ENCODE results near the gene OTOP2. TPM values are rescaled to one million over a fixed set of nuclear protein-coding genes. Genes with fewer than 3 reads are reported as not detected.

OTOP2 gene
- total and polyA plus RNA-seq, 12 donors, result 0.03 to 0.11 TPM; not detected in 10

DNA sequence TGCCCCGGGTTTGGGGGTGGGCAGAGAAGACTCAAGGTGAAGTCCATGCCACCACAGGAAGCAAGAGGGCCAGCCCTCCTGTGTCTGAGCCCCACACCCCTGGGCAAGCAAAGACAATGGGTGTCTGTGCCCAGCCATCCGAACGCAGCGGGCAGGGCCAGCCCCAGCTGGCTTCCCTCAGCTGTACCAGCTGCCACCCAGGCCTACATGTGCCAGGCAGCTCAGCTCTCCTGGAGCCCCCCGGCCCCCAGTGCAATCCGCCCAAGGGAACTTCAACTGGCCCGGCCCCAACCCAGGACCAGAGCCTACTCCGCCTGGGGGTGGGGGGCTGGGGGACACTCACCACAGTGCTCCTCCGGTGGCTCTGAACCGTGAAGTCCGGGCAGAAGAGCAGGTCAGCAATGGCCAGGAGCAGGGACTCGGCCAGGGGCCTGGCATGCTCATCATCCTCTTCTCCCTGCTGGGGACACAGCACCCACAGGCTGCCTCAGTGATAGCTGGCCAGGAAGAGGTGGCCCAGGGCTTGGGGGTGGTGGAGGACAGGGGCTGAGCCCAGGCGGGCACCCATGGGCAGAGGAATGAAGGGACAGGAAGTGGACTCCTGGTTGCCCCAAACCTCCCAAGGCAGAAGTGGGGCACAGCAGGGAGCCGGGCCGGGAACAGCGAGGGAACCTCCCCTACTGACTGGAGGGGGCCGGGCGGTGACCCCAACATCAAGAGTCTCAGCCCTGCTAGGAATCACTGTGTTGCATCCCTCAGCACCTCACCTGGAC is 38.7 kb downstream of the OTOP2 start:
- H3K27me3 ChIP-seq, result no peaks in the 10 kb centered on the region
- H3K4me1 ChIP-seq (replicated peaks in 1 of 2), result no peaks in the 10 kb centered on the region
- no peak overlapping the region for H3K4me3 ChIP-seq
- intact Hi-C loops (cut with DNase I), result loop anchor here (5.0 to 10.0 kb wide), 3 partner anchors 44 to 239 kb away; partner anchors contain the start of gene ARMC7 (in 1 of the 2)
- no peaks in the 10 kb centered on the region for H3K36me3 ChIP-seq (replicated peaks in 1 of 2)
- H3K9me3 ChIP-seq (replicated peaks in 1 of 3), result no peaks in the 10 kb centered on the region
- no peak overlapping the region for H3K27ac ChIP-seq
- TF ChIP-seq CTCF (IDR thresholded peaks at IDR 0.05) (no peak), POLR2A (IDR thresholded peaks at IDR 0.05) (no peak)
- WGBS, 4 donors, result 73 to 85% (median 82%) methylated on average over 11 to 18 of the region's 18 CpGs
- DNase-seq, result no peak

DNA sequence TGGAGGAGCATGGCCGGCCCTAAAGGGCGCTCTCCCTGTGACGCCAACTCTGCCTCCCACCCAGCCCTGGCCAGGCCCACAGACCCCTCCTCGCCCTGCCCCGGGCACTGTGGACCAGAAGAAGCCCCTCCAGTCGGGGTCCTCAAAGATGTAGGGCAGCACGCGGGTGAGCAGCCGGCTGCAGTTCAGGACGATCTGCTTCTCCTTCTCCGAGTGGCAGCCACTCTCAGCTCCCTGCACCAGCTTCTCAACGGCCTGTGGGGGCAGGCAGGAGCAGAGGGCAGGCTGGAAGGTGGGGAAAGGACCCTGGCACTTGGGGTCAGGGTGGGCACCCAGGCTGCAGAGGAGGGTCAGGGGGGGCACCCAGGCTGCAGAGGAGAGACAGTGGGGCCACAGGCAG is 39.6 kb downstream of the OTOP2 start:
- Histone ChIP-seq H3K27ac (no peak overlapping the region), H3K27me3 (no peaks in the 10 kb centered on the region), H3K4me3 (no peak overlapping the region), H3K9me3 (replicated peaks in 1 of 3) (no peaks in the 10 kb centered on the region), H3K36me3 (replicated peaks in 1 of 2) (no peaks in the 10 kb centered on the region), H3K4me1 (replicated peaks in 1 of 2) (no peaks in the 10 kb centered on the region)
- intact Hi-C loops (cut with DNase I), result loop anchor here (5.0 to 10.0 kb wide), 3 partner anchors 44 to 239 kb away; partner anchors contain the start of gene ARMC7 (in 1 of the 2)
- no peak for DNase-seq
- 60 to 74% (median 66%) methylated on average over 5 to 12 of the region's 12 CpGs for WGBS, 4 donors
- no peak for TF ChIP-seq CTCF (IDR thresholded peaks at IDR 0.05)
- TF ChIP-seq POLR2A (IDR thresholded peaks at IDR 0.05), result no peak

DNA sequence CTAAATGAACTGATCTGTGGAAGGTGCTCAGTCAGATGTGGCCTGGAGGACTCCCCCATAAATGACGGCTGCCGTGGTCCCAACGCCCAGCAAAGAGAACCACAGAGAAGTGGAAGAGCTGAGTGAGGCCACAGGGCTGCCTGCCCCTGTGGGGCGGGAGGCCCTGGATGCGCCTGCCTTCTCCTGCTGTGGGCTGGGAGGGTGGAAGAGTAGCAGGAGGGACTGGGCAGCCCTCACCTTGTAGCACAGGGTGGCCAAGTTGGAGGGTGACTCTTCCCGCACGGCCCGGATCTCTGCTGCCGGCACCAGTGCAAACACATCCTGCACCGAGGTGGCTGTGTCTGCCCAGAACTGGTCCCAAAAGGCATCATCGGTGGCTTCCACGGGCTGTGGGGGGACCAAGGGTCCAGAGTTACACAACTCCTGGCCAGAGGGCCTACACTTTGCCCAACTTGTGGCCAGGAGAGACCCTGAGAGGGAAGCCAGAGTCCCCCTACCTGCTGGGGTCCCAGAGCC is 40.2 kb downstream of the OTOP2 start:
- intact Hi-C loops (cut with DNase I), result loop anchor here (5.0 to 10.0 kb wide), 3 partner anchors 43 to 238 kb away; partner anchors contain the start of gene ARMC7 (in 1 of the 2)
- Histone ChIP-seq H3K27ac (no peak overlapping the region), H3K4me1 (replicated peaks in 1 of 2) (no peaks in the 10 kb centered on the region), H3K36me3 (replicated peaks in 1 of 2) (no peaks in the 10 kb centered on the region), H3K9me3 (replicated peaks in 1 of 3) (no peaks in the 10 kb centered on the region), H3K4me3 (no peak overlapping the region), H3K27me3 (no peaks in the 10 kb centered on the region)
- 91 to 93% (median 92%) methylated on average over 8 to 12 of the region's 12 CpGs; no CpG with 5 or more reads in 1 of the 4 donors for WGBS, 4 donors
- no peak for DNase-seq
- TF ChIP-seq POLR2A (IDR thresholded peaks at IDR 0.05) (no peak), CTCF (IDR thresholded peaks at IDR 0.05) (no peak)

DNA sequence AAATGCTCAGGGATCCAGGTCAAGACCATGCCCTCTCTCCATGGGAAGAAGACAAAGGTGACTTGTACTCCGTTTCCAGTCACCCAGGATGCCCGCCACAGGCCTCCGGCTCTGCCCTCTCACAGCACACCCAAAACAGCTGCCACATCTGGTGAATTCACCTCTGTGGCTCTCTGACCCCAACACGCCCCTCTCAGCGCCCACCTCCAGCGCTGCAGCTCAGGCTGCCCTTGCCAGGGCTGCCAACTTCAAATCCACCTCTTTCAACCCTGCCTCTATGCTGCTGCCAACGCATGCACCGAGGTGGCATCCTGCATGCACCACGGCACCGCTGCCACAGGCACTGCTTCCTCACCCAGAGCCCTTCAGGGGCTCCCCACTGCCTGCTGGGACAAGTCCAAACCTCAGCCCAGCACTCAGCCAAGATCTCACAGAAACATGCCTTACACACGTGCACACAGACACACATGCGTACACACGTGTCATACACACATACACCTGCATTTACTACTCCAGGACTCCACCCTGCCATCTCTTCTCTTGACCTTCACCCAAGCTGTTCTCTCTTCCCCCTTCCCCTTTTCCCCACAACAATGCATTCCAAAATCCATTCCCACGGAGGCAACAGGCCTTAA is 41.0 kb downstream of the OTOP2 start:
- intact Hi-C loops (cut with DNase I), result loop anchor here (5.0 to 10.0 kb wide), 3 partner anchors 42 to 237 kb away; partner anchors contain the start of gene ARMC7 (in 1 of the 2)
- no peak for DNase-seq
- Histone ChIP-seq H3K27me3 (no peaks in the 10 kb centered on the region), H3K36me3 (replicated peaks in 1 of 2) (no peaks in the 10 kb centered on the region), H3K4me1 (replicated peaks in 1 of 2) (no peaks in the 10 kb centered on the region), H3K9me3 (replicated peaks in 1 of 3) (no peaks in the 10 kb centered on the region), H3K27ac (no peak overlapping the region), H3K4me3 (no peak overlapping the region)
- TF ChIP-seq POLR2A (IDR thresholded peaks at IDR 0.05) (no peak), CTCF (IDR thresholded peaks at IDR 0.05) (no peak)
- WGBS, 4 donors, result 80 to 88% (median 84%) methylated on average over 11 to 14 of the region's 14 CpGs

All from adrenal gland (tissue), 12 donors.